HG02885 (cell line): ENCODE results near the gene CAMK1G.

Source experiments
- ATAC-seq: cut with Tn5 transposase; IDR thresholded peaks from one replicate; pipeline ENCODE4 v1.9.1; 2021; ENCODE audit warnings: mild to moderate bottlenecking; ENCODE audit not compliant: unreplicated experiment, poor library complexity

CAMK1G gene

DNA sequence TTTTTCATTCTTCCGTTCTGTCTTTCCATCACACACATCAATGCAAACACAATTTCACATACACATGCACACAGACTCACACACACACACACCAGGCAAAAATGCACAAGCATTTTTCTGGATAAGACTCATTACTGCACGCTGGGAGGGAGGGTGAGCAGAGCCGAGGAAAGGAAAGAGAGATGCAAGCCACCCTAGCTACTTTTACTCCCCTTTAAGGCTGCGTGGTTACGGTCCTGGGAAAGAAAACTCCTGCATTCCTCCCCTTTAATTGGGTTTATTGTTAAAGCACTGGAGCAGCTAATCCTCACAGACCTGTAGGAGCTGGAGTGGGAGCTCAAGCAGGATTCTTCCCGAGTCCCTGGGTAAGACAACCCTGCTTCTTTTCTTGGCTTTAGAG, at the start of gene CAMK1G:
TSS of gene CAMK1G (plus strand) at position 307 of the 400 bp plus-strand sequence. CDS start 11,270 bp downstream, outside the sequence.
- no peak for ATAC-seq

DNA sequence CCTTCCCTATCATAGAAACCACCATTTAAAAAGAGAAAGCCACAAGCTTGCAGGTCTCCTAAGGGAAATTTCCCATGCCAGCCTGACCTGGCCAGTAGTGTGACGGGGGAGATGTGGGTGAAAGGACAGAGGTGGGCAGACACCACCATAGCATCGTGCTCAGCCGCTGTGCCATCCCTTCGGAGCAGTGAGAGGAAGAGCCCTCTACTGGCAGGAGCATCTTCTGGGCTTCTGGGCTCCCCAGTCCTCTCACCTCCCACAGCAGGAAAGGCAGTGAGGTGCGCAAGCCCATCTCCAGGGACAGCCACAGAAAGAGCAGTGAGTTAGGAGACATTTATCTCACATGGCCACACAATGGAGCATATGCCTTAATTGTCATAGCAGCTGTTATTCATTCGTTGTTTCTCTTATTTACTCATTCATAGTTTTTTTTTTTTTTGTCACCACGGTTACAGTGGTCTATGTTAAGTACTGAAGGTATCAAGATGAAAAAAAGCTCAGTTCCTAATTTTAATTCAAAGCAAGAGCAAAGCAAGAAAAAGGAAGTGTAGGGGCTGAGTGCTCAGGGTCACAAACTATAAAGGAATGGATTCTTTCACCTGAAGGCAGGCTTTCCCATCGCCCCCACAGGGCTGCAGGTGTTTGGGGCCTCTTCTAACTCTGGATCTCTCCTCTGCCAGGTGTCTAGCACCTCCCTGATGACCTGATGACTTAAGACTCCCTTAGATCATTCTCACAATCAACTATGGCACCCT, 48.8 kb upstream of the CAMK1G start:
- no peak for ATAC-seq

DNA sequence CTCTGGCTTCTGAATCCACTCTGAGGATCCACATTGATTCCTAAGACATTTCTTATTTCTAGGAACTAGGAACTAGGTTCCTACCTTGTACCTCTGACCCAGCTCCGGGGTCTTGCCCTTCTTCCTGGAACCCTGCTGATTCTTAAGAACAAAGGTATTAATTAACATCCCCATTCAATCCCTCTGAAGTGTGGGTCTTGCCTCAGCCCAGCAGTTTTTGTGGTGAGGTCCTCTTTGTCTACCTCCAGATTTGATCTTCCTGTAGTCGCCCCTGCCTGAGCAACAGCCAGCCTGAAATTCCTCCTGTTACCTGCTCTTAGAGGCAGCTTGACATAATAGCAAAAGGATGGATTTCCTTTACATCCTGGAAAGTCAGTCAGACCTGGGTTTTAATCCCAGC, 46.7 kb upstream of the CAMK1G start:
- no peak for ATAC-seq

DNA sequence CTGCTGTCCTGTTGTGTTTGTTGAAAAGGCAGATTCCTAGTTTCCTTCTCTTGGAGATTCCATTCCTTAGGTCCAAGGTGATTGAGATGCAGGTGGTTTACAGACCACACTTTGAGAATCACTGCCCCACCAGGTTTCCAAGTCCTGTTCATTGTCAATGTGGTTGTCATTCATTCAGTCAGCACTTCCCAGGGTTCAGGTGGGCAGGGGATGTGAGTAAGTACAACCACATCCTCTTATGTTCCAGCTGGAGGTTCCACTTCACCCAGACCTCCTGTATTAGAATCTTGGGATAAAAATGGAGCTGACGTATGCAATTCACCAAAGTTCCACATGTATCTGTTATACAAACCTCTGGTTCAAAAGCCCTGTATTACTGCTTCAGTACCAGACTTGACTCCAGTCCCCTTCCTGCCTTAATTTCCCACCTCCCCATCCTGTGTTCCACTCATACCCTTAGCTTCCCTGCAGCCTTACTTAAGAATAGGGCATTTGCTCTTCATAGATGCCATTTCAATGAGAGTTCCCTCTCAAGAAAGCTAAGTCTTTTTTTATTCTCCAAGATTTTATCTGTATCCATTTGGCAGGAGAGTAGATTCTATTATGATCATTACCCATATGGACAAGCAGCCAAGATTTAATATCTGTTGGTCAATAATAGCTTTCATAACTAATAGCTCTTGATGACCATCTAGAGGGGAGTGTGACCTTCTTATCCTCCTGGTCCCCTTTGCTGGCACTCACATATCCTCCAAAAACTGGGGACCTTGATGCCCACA, 46.0 kb upstream of the CAMK1G start:
- no peak for ATAC-seq

DNA sequence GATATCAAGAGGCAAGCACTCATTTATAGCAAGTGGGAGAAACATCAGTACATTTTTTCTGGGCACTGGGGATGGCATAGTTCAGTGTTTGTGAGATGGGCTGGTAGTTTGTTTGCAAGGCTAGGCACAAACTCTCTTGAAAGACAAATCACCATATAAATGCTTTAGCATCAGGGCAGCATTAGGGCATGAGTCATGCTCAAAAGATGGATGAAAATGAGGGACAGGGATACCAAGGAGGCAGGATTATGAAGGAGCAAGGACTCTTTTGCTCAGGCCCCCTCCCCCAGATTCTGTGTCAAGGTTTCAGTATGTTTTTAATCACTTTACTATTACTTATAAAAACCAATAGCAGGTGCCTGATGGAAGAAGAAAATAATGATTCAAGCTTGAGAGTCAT, 43.9 kb upstream of the CAMK1G start:
- ATAC-seq = no peak

DNA sequence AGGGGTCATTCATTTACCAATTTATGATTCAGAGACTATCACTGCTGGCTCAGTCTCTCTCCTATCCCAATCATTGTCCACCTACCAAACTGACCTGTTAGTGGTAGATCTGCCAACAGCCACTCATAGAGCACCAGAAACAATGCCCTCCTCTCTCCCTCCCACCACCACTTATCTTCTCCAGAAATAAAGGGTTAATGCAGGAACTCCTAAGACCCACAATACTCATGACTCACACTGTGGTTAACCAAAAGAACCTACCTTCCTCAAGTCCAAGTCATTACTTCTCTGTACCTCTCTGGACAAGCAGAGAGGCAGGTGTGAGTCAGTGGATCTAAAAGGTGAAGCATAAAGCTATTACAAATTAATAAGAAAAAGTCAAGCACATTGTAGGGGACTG, 40.9 kb upstream of the CAMK1G start:
- ATAC-seq = no peak

DNA sequence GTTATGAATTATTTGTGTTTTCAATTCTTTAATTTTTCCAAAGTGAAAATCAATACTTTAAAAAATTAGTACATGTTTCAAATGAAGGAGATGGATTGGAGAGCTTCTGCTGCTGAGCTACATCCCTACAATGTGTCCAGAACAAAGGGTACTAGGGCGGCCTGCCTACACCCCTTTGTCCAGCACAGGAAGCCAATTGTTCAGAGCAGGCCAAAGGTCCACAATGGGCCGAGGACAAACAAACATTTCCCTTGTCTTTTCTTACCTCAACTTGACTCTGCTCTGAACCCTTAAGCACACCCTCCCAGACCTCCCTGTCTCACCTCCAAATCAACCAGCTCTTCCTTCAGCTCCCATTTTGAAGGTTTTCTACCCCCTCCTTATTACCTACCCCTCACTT, 39.4 kb upstream of the CAMK1G start:
- no peak for ATAC-seq

DNA sequence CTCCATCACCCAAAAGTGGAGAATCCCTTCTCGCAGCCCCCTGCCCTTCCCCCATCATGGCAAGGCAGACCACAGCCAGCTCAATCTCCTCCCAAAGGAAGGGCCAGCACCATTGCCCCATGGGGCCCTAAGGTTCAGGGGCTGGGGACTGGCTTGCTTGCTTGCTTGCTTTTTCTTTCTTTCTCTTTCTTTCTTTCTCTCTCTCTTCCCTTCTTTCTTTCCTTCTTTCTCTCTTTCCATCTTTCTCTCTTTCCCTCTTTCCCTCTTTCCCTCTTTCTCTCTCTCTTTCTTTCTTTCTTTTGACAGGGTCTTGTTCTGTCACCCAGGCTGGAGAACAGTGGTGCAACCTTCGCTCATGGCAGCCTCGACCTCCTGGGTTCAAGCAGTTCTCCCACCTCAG, 38.1 kb upstream of the CAMK1G start:
- no peak for ATAC-seq

DNA sequence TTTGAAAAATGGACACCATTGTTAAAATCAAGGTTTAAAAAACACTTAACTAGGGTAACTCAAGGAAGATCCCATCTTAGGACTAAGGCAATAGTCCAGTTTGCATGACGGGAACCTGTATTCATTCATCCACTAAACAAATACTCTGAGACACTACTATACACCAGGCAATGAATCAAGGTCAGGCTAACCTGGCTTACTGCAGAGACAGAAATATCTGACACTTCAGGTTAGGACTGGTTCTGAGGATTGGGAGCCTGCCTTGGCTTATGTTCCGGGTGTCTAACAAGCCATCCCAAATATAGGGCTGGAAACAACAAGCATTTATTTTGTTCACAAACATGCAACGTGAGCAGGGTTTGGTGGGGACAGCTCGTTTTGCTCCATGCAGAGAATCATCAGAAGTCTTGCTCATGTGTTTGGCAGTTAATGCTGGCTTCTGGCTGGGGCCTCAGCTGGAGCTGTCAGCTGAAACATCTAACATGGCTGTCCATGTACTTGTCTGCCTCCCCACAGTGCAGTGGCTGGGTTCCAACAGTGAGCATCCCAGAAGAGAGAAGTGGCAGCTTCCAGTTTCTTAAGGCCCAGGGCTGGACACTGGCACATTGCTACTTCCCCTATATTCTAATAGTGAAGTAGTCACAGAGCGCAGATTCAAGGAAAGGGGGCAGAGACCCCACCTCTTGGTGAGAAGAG, 37.0 kb upstream of the CAMK1G start:
- no peak for ATAC-seq

DNA sequence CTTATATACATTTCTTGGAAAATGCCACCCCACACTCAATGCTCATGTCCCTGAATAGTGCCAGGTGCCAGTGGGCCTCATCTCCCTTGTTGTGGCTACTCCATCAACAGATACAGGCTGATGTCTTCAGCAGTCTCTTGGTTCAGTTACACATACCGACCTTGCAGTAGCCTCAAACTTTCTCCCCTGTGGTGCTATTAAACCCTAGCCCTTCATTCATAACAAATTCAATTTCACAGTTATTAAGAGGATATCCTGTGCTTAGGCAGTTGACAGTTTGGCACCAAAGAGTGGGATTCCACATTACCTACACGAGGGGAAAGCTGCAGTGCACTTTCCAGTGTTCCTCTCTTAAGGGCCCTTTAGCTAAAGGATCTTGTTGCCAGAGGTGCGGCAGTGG, 35.9 kb upstream of the CAMK1G start:
- no peak for ATAC-seq

DNA sequence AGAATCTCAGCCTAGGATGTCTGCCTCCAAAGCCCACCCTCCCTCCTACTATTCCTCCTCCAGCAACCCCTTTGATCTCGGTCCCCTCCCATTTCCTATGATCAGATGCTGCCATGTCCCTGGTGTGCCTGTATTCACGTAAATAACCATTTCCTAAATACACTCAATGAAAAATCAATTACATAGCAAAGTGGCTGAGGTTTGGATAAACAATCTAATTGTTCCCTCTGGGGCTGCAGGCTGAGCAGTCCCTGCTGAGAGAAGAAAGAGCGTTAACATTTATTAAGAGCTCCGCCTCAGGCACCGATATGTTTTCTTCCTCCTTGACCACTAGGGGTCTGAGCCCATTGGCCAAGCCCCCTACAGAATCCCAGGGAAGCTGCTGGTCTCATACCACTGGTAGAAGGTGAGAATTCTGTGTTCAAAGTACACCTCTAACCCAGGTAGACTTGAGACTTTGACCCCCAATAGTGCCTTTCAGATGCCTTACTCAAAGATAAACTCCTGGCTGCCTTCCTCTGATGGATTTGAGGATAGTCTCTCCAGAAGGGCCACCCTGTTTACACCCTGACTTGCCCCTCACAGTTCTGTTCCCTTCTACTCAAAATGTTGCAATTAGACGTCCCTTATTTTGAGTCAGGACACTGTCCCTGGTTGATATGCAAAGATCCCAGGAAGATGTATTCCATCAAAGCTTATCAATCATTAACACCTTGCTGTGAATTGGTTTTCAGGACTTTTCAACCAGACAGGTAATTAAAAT, 33.9 kb upstream of the CAMK1G start:
- no peak for ATAC-seq

DNA sequence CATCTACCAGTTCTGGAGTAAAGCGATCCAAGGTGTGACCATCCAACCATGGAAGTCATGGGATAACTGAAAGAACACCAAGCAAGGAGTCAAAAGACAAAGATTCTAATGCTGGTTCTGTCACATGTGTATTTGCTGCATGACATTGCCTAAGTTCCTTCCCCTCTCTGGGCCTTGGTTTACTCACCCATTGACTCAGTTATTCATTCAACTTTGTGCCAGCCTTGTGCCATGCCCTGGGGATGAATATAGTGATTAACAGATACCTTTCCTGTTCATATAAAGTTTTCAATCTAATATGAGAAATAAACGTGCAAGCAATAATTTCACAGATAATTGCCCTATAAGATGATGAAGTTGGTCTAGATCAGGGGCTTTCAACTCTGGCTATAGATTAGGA, 33.0 kb upstream of the CAMK1G start:
- no peak for ATAC-seq

DNA sequence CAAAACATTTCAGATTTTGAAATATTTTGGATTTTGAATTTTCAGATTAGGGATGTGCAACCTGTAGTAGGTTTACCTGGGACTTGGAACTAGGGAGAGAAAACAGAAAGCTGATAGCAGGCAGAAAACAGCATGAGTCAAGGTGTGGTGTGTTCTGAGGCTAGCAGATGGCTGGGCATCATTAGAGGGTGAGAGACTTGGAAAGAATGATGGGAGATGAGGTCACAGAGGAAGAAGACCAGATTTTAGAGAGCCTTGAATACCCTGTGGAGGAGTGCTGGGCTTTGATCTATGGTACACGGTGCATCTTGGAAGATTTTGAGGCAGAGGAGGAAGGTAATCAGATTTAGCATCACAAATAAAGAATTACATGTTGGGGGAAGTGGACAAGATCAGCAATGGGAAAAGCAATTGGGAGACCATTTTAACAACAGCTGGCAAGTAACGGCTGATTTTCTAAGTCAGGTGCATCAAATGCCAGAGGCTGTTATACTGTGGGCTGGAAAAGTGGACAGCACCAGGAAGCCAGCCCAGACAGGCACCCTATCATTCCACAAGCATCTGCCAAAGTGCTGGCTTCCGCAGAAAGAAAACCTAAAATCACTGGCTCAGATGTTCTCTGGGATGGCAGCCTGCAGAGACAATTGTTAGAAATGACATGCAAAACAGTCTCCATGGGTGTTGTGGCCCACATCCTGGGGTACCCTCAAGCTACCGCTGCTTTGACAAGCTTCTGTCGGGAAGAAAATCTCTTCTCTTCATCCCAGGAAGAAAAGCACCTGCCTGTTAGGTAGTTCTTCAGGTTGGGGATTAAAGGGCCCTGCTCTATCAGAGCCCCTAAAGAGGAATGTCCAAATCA, 30.9 kb upstream of the CAMK1G start:
- no peak for ATAC-seq

DNA sequence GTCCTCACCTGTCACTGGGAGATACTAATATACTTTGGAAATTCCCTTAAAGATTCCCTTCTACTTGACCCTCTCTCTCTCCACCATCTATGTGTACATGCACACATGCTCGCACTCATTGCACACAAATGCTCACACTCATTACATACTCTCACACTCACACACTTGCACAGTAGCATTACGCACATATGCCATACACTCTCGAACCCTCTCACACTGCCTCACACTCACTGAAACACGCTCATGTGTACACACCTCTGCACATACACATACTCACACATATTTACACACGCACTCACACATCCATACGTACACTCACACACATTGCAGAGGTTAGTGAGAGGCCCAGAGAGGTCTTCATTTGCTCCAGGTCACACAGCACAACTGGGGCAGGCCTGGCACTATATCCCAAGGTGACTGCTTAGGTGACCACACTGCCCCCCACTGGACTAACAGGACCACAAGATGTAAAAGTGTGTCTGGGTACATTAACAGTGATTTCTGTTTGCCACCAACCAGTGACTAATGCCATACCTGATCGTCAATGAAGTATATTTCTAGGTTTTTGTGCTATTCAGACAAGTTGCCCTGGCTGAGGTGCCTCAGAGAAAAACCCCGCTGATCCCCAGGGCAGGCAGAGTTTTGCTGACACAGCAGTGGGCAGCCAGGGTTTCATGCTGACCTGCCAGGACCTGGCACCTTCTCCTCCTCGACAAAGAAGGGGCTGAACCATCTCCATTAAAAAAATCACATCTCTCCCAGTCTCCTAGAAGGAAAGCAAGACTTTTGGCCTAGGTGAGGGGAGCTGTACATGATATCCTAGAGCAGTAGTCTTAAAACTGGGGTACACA, 28.5 kb upstream of the CAMK1G start:
- no peak for ATAC-seq

DNA sequence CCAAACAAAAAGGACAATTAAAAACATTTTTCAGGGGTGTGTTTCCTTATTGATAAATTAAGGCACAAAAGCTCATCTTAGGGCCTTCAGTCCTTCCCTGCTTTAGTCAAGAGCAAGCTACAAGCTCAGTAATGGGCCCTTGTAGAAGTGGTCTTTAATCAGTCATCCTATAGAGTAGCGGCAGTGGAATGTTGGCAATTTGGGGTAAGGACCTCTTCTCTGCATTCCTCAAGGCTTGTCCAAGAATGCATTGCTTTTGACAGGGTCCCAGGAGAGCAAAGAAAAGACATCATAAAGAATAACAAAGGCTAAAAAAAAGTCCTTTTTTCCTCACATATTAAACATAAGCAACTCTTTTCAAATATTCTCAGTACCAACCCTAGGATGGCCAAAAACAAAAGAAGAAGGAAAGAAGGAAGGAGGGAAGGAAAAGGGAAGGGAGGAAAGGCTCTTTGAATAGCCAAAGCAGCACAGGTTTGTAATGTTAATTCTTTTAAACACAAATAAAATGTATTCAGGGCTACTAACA, 27.3 kb upstream of the CAMK1G start:
- ATAC-seq = no peak

DNA sequence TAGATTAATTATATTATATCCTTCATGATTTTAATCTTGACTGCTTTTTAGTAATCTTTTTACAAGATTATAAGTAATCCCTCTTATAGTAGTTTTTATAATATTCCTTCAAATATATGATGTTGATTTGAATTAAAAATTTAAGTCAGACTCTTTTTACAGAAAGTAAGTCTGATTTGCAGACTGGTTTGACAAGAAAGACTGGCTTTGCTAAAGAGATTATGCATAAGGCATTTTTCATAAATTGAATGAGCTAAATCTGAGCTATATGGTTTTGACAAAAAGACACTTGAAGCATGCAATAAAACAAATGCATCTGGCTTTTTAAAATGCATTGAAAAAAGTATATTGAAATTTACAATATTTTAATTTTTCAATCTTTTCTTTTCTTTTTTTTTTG, 26.3 kb upstream of the CAMK1G start:
- no peak for ATAC-seq

DNA sequence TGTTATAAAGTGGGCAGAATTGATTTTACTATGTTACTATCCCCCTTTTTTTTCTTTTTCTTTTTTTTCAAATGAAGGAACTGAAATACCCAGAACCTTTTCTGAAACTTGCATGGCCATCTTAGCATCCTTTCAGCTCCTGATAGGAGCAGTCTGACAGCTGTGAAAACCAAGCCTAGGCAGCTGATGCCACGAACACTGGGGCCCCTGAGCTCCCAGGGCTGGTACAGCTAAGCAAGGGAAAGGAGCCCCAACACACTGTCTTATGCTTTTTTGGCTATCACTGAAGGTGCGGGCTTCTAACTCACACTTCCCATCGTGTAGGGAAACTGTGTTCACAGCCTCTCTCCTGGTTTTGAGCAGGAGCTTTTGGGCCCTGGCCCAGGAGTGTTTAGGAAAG, 23.0 kb upstream of the CAMK1G start:
- ATAC-seq = no peak

DNA sequence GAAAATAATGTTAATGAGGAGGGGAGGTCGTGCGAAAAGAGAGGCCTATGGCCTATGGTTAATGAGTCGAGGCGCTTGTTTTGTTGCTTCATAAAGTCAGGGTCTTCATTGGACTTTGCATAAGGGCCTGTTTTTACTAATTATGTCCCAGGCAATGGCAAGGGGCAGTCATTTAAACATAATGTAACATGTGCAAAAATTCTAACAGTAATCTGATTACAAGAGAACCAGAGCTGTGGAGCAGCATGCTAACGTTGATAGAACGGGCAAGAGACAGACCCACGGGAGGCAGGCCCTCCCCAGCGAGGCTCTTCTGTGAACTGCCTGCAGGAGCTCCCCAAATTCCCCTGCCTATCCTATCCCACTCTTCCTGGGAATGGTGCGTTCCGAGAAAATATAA, 22.6 kb upstream of the CAMK1G start:
- ATAC-seq = no peak

DNA sequence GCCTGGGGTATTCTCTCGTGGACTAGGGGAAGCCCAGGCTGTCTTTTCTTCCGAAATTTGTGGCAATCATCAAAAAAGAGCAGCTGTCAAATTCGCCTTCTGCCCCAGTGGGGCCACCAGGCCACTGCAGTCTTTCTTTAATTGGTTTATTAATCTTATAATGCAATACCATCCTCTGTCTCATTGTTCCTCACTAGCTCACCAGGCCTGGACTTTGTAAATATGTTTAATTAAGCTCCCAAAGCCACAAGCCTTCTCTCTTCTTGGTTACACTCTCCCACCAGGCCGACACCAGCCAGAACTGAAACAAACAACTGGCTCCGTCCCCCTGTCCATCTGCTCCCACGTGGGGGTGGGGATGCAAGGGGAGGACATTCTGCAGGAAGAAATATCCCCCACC, 22.0 kb upstream of the CAMK1G start:
- ATAC-seq = no peak
